Suppressor macrophage treated with lipopolysaccharide for 1 hour (primary cell): ENCODE measurements around the gene DCHS1.
A peak's percentile ranks its signal among the peaks of the same experiment; 100 is the strongest.

Source experiments
- DNase-seq, 3 donors: peaks; one replicate each; pipeline ENCODE4 v3.0.0-alpha.2; 2020 to 2022

The DCHS1 gene

DNA sequence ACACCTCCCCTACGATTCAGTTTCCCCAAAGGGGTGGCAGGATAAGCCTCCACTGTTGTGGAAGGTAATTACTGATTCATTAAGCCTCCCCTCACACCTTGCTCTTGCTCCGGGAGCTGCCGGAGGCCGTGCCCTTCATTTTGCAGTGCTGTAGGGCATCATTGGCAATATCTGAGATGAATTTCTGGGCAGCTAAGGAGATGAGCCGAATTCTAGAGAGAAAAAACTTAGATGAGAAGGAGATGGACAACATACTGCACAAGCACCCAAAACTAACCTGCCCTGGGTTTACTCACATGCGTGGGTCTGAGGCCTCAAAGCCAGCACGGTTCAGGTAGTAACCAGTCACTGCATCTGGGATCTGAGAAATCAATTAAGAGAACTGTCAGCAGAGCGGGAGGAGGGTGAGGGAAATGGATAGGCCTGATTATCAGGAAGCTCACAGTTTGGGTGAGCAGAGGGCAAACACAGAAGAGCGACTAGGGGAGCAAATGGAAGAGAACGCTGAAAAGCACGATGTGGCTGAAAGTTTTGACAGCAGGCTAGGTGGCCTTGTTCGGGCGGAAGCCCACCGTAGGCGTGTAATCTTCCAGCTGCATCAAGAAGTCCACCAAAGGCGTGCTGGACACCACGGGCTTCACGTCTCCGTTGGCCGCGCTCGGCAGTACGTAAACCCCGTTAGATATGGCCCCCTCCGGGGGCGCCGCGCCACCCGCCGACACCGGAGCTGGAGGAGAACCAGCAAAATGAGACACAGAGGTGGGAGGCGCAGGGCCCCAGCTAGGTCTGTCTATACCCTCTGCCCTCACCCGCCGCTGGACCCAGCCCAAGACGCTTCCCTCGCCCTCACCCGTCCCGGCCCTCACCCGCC, 44.3 kb downstream of the DCHS1 start:
- DNase-seq = peak in 2 of 3 donors; percentile 19 to 40

DNA sequence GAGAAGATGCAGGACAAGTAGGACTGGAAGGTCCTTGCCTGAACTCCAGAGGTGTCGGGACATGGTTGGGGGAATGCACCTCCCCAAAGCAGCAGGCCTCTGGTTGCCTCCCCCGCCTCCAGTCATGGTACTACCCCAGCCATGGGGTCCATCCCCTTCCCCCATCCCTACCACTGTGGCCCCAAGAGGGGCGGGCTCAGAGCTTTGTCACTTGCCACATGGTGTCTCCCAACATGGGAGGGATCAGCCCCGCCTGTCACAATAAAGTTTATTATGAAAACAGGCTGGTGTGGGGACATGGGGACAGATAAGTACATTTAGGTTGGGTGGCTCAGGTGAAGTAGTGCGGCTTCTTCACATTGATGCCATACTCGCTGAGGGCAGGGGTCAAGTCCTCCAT, 45.0 kb downstream of the DCHS1 start:
- DNase-seq = no peak

DNA sequence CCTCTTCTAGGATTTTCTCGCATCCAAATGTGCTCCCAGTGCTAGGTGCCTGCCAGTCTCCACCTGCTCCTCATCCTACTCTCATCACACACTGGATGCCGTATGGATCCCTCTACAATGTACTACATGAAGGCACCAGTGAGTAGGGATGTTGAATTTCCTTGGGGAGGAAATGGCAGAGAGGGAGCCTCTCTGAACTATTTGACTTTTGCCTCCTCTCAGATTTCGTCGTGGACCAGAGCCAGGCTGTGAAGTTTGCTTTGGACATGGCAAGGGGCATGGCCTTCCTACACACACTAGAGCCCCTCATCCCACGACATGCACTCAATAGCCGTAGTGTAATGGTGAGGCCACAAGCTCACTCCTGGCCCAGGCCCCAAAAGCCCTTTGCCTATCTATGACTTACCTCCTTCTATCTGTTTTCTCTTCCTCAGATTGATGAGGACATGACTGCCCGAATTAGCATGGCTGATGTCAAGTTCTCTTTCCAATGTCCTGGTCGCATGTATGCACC, 46.0 kb downstream of the DCHS1 start:
- no peak for DNase-seq

DNA sequence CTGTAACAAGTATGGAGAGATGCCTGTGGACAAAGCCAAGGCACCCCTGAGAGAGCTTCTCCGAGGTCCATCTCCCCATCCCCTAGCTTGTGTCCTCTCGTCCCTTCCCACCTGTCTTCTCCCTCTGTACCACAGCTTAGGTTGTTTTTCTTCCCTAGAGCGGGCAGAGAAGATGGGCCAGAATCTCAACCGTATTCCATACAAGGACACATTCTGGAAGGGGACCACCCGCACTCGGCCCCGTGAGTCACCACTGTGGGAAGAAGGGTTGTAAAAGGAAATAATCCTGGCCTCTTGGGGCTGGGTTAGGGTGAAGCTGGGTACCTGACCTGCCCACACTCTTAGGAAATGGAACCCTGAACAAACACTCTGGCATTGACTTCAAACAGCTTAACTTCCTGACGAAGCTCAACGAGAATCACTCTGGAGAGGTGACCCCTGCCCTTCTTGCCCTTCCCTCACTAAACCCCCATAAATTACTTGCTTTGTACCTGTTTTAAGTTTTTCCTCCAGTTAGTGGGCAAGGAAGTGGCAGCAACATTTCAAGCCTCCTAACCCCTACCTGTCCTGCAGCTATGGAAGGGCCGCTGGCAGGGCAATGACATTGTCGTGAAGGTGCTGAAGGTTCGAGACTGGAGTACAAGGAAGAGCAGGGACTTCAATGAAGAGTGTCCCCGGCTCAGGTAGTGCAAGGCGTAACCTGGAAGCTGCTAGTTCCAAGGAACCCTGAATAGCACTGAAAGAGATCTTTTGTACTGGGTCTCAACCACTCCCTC, 46.7 kb downstream of the DCHS1 start:
- no peak for DNase-seq

DNA sequence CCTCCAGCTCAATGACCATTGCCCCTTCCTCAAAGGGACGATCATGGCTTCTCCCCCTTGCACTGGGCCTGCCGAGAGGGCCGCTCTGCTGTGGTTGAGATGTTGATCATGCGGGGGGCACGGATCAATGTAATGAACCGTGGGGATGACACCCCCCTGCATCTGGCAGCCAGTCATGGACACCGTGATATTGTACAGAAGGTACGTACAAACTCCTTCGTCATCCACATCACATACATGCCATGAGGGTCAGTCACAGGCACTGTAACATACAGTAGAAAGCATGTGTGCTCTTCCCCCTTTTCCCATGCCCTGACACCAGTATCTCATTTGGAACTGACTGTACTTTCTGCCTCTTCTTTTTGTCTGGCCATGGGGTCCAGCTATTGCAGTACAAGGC, 47.6 kb downstream of the DCHS1 start:
- DNase-seq = no peak

DNA sequence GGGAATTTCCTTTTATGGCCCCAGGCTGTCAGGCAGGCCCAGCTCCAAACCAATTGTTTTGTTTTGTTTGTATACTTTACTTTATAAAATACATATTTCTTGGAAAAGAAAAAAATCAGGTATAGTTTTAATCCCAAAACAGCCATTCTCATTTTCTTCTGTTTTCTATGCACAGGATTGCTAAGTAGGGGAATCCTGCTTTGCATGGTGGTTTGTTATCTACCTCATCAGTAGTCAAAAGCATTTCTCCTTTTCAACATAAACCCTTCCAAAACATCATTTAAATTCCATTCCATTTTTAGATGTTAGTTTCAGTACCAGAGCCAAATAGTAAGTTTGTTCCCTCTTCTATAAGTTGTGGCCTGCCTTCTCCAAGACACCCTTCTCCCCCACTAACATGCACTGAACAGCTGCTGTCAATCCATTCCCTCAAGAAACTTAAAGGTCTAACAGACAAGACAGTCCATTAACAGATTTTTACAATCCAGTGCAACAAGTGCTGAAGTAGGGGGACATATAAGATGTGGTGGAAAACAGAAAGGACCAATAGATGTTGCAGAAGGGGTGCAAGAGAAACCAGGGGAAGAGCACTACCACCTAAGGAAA, 48.3 kb downstream of the DCHS1 start:
- DNase-seq = no peak

DNA sequence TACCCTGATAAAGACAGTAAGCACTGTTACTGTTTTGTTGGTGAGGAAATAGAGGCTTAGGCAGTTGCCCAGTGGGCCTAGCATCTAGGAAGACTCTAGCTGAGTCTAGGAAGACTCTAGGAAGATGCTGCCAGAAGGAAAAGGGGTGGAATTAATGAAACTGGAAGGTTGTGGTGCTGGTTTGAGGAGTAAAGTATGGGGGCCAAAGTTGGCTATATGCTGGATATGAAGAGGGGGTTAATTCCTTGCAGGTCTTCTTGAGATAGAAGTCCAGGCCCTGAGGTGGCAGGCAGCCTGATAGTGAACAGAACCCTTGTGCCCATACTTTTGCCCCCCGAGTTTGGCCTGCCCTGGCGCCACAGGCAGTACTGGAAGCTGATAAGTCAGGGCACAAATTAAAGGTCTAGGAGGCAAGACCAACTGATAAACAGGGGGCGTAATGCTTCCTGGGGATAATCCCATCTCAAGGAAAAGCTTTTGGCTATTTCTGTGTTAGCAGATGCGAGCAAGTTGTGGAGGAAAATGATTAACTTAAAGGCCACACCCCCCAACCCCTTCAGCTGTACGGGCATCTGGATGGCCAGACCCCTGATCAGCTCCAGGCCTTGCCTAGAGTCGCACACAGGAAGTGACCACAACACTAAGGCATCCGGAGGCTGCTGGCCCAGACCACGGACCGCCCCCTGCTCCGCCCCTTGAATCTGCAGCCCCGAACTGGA, 49.0 kb downstream of the DCHS1 start:
- peak; percentile 79 to 87 (median 80) for DNase-seq

DNA sequence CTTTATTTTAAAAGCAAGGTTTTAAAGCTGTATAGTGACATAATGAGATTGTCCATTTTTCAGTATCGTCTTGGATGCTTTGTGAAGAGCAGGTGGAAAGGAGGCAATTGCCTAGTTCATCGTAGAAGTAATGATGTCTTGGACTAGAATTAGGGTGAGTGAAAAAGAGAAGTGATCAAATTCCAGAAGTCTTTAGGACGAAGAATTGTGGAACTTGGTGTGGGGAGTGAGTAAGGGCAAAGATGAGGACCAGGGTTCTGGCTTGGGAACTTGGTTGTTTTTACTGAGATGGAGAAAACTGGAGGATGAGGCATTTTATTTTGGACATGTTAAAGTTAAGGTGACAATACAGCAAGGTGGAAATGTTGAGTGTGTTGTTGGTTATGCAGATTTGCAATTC, 50.8 kb downstream of the DCHS1 start:
- peak; percentile 38 to 49 (median 49) for DNase-seq

DNA sequence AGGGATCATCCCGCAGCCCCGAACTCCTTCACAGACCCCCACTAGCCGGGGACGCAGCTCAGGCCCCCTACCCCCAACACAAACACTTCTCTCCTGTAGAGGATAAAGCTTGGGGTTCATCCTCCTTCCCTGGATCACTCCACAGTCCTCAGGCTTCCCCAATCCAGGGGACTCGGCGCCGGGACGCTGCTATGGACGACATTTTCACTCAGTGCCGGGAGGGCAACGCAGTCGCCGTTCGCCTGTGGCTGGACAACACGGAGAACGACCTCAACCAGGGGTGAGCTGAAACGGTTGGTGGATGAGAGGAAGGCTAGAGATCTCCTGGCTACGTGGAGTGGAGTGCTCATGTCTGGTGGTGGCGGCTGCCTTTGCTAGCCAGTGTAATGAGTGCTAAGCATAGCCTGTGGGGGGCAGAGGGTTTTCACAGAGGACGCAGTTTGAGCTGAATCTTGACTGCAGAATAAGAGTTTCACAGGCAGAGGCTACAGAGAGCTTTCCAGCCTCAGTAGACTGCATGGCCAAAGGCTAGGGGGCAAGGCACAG, 51.5 kb downstream of the DCHS1 start:
- DNase-seq = peak; percentile 47 to 55 (median 48)

DNA sequence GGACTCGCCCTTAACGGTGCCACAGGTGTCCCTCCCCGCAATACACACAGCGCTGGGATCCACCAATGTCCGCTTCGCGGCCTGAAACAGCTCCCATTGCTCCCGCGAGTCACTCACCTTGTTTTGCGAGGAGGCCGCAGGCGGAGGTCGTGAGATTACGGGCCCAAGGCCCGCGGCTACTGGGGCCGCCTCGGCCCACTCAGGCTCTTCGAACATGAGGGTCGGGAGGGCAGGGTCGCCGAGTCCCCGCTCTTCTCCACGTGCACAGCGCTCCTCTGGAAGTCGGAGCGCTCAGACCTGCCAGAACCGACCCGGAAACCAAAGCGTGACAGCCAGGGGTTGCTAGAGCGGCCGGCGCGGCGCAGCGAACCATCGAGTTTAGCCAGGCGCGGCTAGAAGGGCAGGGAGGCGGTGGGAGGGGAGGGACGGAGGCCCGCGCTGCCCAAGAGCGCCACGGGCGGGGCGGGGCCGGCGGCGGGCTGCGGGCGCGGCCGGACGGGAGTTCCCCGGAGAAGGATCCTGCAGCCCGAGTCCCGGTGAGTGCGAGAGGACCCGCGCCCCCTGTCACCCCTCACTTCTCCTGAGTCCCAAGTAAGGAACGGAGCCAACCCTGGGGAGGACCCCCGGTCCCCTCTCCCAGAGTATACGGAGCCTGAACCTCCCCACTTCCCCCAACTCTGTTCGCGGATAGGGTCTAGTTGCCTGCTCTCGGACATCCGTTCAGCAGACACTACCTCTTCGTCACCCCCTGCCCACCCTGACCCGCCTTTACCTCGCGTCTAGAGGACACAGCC, 52.1 kb downstream of the DCHS1 start, which contains the start of the genes ILK and RRP8:
ILK (plus strand) TSS at position 488 of the 794 bp plus-strand sequence. CDS start 498 bp downstream, outside the sequence.
RRP8 (minus strand) TSS at position 330 of the 794 bp plus-strand sequence; CDS start at position 216, 114 bp downstream.
- peak; percentile 93 to 97 (median 96) for DNase-seq

DNA sequence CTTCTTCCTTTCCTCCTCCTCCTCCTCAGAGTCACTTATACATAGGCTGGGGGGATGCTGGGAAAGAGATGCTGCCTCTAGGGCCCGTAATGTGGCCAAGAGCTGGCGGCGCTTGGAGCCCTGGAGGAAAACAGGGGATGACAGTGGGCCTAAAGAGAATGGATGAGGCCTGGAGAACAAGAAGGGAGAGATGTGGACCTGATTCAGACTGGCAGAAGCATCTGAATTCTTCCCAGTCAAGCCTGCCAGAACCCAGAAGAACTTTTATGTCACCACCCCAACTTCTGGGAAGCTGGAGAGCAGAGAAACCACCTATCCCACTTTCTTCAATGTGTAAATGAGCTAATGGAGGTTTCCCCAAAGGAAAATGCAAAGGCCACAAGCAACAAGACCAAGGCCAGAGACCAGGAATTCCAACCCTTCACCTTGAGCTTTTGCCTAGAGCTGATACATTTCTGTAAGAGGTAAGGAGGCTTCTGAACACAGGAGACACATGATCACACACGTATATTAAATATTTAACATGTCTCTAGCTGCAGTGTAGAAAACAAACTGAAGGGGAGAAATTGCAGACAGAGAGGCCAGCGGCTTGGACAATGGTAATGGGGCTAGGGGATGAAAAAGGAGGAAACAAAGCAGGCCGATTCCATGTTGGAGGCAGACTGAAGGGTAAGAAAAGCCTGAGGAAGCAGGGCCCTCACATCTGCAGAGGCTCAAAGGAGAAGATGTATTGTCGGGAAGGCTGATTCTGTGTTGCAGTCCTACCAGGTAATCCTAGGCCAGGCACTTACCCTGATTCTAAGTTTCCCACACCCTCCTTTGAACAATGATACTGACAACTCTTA, 53.3 kb downstream of the DCHS1 start:
- DNase-seq = no peak

DNA sequence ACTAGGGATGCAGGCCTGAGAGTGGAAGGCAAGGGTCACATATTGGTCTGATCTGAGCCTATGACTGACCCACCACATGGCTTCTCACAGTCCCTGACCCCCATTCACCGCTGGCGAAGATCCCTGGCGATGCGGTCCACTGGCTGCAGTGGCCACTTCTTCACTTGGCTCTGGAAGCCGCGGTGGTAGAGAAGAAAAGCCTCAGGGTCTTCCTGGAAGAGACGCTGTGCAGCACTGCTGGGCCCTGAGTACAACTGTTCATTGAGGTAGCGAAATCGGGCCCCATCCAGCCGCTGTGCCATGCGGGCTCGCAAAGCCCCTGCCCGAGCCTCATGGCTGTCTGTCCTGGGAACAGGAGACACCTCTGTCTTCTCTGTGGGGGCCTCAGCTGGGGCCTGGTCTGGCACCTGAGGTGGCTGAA, 54.6 kb downstream of the DCHS1 start:
- DNase-seq = no peak

DNA sequence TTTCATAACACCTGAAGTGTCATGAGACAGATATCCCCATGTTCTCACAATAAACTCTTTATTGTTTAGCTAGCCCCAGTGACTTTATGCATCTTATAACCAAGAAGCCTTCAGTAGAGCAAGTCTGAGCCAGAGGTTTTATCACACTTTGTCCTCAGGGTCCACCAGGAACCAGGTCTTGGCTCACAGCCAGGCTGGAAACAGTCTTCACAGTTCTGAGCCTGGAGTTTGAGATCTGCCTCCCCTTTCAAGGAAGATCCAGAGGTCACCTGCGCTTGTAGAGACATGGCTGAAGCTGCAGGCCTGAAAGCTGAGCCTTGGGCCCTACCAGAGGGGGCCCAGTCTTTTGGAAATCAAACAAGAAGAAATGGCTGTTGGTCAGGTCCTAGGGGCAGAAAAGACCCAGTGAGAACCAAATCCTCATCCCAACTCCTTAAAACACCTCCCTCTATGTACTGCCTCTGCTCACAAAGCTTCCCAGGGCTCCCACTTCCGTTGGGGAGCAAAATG, 55.7 kb downstream of the DCHS1 start:
- no peak for DNase-seq

DNA sequence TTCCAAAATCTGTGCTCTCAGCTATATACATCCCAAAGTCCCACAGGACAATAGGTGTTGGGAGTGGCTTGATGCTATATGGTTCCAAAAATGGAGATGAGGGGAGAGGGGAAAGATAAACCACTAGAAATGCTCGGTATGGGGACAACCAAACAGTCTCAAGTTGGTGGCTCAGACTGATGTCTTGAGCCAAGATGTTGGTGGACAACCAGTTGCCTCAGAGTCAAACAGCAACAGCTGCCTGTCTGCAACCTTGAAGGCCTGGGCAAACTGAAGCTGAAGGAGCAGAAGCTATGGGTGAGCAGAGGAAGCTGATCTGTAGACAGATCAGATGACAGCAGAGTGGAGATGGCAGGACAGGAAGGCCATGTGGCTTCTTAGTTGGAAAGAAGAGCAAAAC, 56.2 kb downstream of the DCHS1 start:
- no peak for DNase-seq

DNA sequence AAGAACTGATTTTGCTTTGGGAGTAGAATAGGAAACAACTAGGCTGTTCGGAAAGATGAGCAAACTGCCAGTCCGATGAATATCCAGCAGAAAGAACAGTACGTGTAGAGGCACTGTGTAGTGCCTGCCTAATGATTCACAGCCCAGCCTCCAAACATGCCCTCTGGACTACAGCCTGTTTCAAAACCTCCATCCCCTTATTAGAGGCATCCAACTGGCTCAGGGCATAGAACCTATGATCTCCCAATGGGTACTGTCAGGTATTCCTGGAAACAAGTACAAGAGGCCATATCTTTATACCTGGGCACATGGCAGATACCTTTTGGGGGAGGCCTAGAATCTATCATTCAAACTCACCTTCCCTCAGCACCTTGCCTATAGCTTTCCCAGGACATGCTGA, 57.1 kb downstream of the DCHS1 start:
- no peak for DNase-seq

DNA sequence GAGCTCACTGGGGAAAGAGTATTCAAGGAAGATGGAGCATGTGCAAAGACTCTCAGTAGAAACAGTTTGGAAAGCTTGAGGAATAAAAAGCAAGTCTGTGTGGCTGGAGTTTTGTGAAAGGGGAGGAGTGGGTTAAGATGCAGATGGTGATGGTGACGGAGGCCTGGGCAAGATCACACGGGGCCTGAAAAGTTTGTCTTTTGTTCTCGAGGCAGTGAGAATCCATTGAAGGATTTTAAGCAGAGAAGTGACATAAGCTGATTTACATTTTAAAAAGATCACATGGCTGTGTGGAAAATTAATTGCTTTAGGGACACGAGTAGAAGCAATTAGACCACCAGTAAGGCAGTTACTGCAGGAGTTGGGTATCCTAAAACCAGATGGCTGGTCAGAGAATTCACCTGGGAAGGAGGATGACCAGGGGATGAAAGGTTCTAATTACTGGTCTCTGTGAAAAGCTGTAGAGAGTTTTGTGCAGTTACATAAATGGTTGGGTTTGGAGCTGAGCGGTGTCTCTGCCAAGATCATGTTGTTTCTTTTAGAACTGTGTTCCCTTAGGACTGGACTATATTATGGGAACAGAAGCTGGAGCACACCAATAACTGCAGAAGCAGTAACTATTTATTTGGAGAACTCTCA, 59.3 kb downstream of the DCHS1 start:
- DNase-seq = no peak

DNA sequence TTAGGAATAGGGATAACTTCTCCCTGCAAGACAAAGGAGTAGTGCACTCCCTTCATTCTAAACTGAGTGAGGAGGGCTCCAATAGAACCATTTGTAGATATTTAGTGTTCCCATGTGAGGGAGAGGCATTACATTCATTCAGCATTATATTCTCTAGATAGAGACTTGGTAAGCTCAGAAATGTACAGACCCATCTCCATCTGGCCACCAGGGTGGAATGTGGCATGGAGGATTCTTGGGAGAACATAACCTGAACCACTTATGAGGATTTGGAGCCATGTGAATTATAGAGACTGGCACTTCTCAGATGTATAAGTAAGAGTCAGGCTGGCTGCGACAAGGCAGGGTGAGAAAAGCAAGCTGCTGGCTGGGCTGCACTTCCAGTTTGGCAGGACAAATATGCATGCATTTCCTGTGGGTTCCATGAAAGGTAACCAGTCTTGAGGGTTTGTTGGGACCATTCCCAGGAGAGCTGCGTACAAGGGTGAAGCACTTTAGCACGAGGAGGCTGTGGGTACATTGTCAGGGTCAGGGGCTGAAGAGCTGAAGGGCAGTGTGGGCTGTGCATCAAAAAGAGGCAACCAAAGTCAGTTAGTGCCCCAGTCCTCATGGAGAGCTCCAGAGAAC, 61.4 kb downstream of the DCHS1 start:
- DNase-seq = no peak

DNA sequence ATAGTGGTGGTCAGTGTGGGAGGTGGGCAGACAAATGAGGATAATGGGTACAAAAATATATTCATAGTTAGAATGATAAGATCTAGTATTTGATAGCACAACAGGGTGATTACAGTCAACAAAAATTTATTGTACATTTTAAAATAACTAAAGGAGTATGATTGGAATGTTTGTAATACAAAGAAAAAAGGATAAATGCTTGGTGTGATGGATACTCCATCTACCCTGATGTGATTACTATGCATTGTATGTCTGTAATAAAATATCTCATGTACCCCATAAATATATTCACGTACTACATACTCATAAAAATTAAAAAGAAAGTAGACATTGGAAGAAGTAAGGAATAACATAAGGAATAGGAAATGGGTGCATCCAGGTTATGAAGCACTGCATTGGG, 67.6 kb downstream of the DCHS1 start:
- no peak for DNase-seq

DNA sequence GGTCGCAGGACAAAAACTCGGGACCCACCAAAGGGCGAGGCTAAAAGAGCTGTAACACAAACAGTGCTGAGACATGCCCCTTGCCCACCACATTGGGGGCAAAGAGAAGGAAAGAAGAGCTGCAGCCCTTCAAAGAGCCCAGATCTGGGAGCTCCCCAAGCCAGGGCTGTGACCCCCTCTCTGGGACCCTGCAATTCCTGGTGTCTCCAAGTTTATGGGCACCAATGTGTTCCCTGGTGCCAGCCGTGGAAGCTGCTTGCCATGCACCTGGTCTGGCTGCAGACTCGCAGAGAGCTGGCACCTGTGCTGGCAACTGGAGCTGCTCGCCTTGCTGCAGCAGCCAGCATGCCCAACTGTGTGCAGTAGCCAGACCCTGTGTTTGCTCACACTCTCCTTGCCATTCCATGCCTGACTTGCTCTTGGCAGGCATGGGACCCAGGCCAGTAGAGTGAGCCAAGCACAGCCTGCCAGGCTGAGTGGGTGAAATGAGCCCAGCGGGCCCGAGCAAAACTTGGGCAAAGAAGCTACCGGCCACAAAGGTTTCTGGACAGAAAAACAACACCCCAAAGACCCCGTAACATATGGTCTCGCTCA, 68.2 kb downstream of the DCHS1 start:
- DNase-seq = no peak
